Breast epithelium (tissue), 4 donors: ENCODE measurements around the gene CDK18. TPM values are rescaled to one million over a fixed set of nuclear protein-coding genes. Genes with fewer than 3 reads are reported as not detected.

Experiments
- DNase-seq, 2 donors: peaks; one replicate each; pipeline ENCODE4 v3.0.0-alpha.2; 2019; ENCODE audit warnings: low spot score in 2 of 2
- H3K27ac ChIP-seq, 2 donors: fragments of 200-600 bp; sonication (generic) in 1 of 2; one replicate each; pipeline ENCODE4 v1.5.1; 2016 to 2019; ENCODE audit warnings: mild to moderate bottlenecking in 1 of 2
- H3K27me3 ChIP-seq, 2 donors: fragments of 200-600 bp; sonication (generic) in 1 of 2; one replicate each; pipeline versions ENCODE4 v1.5.1 to v1.6.0; 2017 to 2019; ENCODE audit warnings: control low read depth in 1 of 2, mild to moderate bottlenecking in 1 of 2
- H3K36me3 ChIP-seq: fragments of 200-600 bp; one replicate; pipeline ENCODE4 v1.5.1; 2019
- H3K4me1 ChIP-seq, 2 donors: fragments of 200-600 bp; sonication (generic); one replicate each; pipeline ENCODE4 v1.5.1; 2016 to 2019; ENCODE audit warnings: control low read depth in 1 of 2
- H3K4me3 ChIP-seq, 3 donors: fragments of 200-600 bp; sonication (generic); 1 replicate in 2 of 3; 2 replicates in 1 of 3; pipeline ENCODE4 v1.5.1; 2016 to 2019; ENCODE audit warnings: mild to moderate bottlenecking in 3 of 3, moderate library complexity in 2 of 3
- H3K9me3 ChIP-seq, 2 donors: fragments of 200-600 bp; sonication (generic) in 1 of 2; one replicate each; pipeline ENCODE4 v1.5.1; 2016 to 2019; ENCODE audit warnings: control low read depth in 1 of 2
- POLR2A ChIP-seq: fragments of 450-650 bp; IDR thresholded peaks from one replicate; pipeline ENCODE4 v1.6.1; 2016; ENCODE audit warnings: antibody characterized with exemption, mild to moderate bottlenecking, moderate library complexity
- POLR2AphosphoS5 ChIP-seq, 3 donors: sonication (generic); formaldehyde crosslinking; IDR thresholded peaks; one replicate each; pipeline ENCODE4 v1.6.1; 2017; ENCODE audit warnings: antibody characterized with exemption in 3 of 3
- intact Hi-C: fragments of 100-400 bp; cut with DNase I; formaldehyde crosslinking; loops from one replicate; pipeline ENCODE4 v1.15.1; 2023; ENCODE audit warnings: low total_unique reads
- total RNA-seq, 3 donors: library from RNA; depleted of rRNA; stranded (reverse); fragments of >200 nt; gene quantifications; one replicate each; pipeline ENCODE4 v1.1.0, GENCODE V29; 2016
- TF ChIP-seq, protein P1 (sequence below), 3 donors: fragments of 450-650 bp; IDR thresholded peaks; one replicate each; pipeline ENCODE4 v1.5.1; 2016 to 2017; ENCODE audit warnings: antibody characterized with exemption in 3 of 3, mild to moderate bottlenecking in 3 of 3, moderate library complexity in 3 of 3

CDK18 gene
- total RNA-seq, 3 donors from 2014 or later, result 1.4 to 12.3 (median 9.2) TPM

DNA sequence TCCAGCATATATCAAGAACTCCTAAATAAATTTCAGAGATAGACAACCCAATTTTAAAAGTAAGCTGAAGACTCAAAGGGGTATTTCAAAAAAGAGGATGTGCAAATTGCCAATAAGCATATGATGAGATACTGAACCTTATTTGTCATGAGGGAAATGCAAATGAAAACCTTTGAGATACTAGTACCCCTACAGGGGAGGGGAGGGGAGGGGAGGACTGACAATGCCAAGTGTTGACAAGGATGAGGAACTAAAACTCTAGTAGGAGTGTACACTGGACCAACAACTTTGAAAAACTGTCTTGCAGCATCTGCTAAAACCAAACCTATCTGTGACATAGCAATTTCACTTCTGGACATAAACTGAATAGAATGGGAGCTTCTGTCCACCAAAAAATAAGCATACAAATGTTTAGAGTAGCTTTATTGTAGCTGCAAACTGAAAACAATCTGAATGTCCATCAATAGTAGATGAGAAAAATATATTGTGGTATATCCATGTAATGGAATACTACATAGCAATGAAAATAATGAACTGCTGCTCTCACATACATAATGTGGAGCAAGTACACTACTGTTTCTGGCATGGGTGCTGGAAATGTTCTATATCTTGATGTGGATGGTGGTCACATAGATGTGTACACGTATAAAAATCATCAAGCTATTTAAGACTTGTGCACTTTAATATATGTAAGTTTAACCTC lies 57.2 kb downstream of the CDK18 start:
- TF ChIP-seq POLR2A (no peak), POLR2AphosphoS5 (IDR thresholded peaks at IDR 0.05) (no peak)
- TF ChIP-seq, protein P1, sequence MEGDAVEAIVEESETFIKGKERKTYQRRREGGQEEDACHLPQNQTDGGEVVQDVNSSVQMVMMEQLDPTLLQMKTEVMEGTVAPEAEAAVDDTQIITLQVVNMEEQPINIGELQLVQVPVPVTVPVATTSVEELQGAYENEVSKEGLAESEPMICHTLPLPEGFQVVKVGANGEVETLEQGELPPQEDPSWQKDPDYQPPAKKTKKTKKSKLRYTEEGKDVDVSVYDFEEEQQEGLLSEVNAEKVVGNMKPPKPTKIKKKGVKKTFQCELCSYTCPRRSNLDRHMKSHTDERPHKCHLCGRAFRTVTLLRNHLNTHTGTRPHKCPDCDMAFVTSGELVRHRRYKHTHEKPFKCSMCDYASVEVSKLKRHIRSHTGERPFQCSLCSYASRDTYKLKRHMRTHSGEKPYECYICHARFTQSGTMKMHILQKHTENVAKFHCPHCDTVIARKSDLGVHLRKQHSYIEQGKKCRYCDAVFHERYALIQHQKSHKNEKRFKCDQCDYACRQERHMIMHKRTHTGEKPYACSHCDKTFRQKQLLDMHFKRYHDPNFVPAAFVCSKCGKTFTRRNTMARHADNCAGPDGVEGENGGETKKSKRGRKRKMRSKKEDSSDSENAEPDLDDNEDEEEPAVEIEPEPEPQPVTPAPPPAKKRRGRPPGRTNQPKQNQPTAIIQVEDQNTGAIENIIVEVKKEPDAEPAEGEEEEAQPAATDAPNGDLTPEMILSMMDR (IDR thresholded peaks at IDR 0.05), result no peak
- H3K4me1 ChIP-seq, result no peaks in the 10 kb centered on the region
- H3K4me3 ChIP-seq, result no peak overlapping the region
- H3K9me3 ChIP-seq, result peaks cover 8 to 9% of the 10 kb centered on the region in 2 donors
- intact Hi-C loops, result no loop called here
- H3K27ac ChIP-seq, result no peak overlapping the region
- no peaks in the 10 kb centered on the region for H3K36me3 ChIP-seq
- DNase-seq, result no peak
- no peaks in the 10 kb centered on the region for H3K27me3 ChIP-seq

DNA sequence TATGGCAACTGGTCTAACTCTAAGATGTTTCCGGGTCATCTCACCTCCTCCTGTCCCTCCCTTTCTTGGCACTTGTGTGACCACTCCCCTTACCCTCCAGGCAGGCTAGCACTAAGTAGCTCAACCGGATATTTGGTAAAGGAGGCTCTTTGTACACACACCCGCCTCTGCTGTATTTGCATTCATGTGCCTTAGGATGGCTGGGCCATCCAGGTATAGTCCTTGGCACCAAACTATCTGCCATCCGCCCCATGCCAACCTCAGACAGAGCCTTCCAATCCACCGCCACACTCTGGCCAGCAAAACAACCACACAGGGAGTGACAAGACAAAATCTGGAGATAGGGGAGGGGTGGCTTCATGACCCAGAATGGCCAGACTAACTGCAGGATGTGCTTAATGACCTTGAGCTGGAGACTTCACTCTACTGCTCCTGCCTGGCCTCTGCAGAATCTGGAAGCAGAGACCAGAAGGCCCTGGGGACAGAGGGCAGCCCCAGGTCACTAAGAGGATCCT lies 59.5 kb downstream of the CDK18 start:
- no peaks in the 10 kb centered on the region for H3K36me3 ChIP-seq
- H3K9me3 ChIP-seq, result peaks cover 8 to 9% of the 10 kb centered on the region in 2 donors
- DNase-seq, result peak; percentile 60 to 78
- intact Hi-C loops, result no loop called here
- TF ChIP-seq, protein P1 (IDR thresholded peaks at IDR 0.05), result no peak
- TF ChIP-seq POLR2A (no peak), POLR2AphosphoS5 (IDR thresholded peaks at IDR 0.05) (peak in 1 of 3 donors; percentile 60)
- no peaks in the 10 kb centered on the region for H3K4me1 ChIP-seq
- no peak overlapping the region for H3K4me3 ChIP-seq
- H3K27me3 ChIP-seq, result peaks cover 0 to 7% of the 10 kb centered on the region in 2 donors
- H3K27ac ChIP-seq, result peak overlapping the region; percentile 55 to 71

- intact Hi-C loops, result no loop called here
- H3K27me3 ChIP-seq, result peaks cover 0 to 7% of the 10 kb centered on the region in 2 donors
- H3K4me3 ChIP-seq, result no peak overlapping the region
- no peaks in the 10 kb centered on the region for H3K36me3 ChIP-seq
- peaks cover 8 to 9% of the 10 kb centered on the region in 2 donors for H3K9me3 ChIP-seq
- no peak overlapping the region for H3K27ac ChIP-seq
- no peak for DNase-seq
- no peaks in the 10 kb centered on the region for H3K4me1 ChIP-seq
- TF ChIP-seq POLR2AphosphoS5 (IDR thresholded peaks at IDR 0.05) (no peak), POLR2A (no peak)
- TF ChIP-seq, protein P1 (IDR thresholded peaks at IDR 0.05), result no peak
These were observed 61.3 kb downstream of the CDK18 start for GRCh38 chr1:205565799-205566198.

- no peaks in the 10 kb centered on the region for H3K9me3 ChIP-seq
- intact Hi-C loops, result no loop called here
- H3K4me1 ChIP-seq, result no peaks in the 10 kb centered on the region
- TF ChIP-seq POLR2AphosphoS5 (IDR thresholded peaks at IDR 0.05), result no peak
- no peak overlapping the region for H3K4me3 ChIP-seq
- peaks cover 0 to 7% of the 10 kb centered on the region in 2 donors for H3K27me3 ChIP-seq
- H3K27ac ChIP-seq, result no peak overlapping the region
- no peaks in the 10 kb centered on the region for H3K36me3 ChIP-seq
- DNase-seq, result no peak
These were observed 63.2 kb downstream of the CDK18 start for GRCh38 chr1:205567716-205568115.

DNA sequence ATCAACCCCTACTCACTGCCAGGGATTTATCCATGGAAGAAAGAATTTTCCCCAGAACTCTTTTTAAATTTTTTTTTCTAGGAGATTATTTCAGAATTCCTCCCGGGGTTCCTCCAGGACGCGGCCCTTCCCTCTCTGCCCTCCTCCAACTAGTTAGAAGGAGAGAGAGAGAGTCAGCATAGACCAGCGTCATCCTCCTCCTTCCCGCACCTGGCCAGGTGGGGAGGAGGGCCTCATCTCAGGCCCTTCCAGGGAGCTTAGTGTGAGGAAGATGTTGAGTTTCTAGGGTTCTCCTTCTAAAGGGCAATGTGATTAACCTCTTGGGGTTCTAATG lies 63.6 kb downstream of the CDK18 start:
- Histone ChIP-seq H3K27me3 (peaks cover 0 to 7% of the 10 kb centered on the region in 2 donors), H3K9me3 (no peaks in the 10 kb centered on the region), H3K4me3 (peak overlapping the region in 1 of 3 donors; percentile 61), H3K4me1 (no peaks in the 10 kb centered on the region), H3K36me3 (no peaks in the 10 kb centered on the region), H3K27ac (no peak overlapping the region)
- no peak for TF ChIP-seq POLR2A
- TF ChIP-seq, protein P1 (IDR thresholded peaks at IDR 0.05), result no peak
- TF ChIP-seq POLR2AphosphoS5 (IDR thresholded peaks at IDR 0.05), result no peak
- DNase-seq, result no peak
- intact Hi-C loops, result no loop called here
